Cardiac muscle cell (in vitro differentiated cells and primary cell): ENCODE measurements around the gene BACE1. TPM values are rescaled to one million over a fixed set of nuclear protein-coding genes. Genes with fewer than 3 reads are reported as not detected.

Experiments
- DNase-seq, 2 donors: peaks; one replicate each; pipeline versions ENCODE4 v3.0.0 to v3.0.0-alpha.2; 2010 to 2017; ENCODE audit warnings: low read depth in 1 of 2, low spot score in 1 of 2
- H3K27ac ChIP-seq: fragments of 200-600 bp; sonication (generic); 2 replicates; pipeline ENCODE4 v1.5.1; 2016
- H3K27me3 ChIP-seq: fragments of 200-600 bp; sonication (generic); 2 replicates; pipeline ENCODE4 v1.6.0; 2016; ENCODE audit warnings: control low read depth
- H3K36me3 ChIP-seq: fragments of 200-600 bp; sonication (generic); 2 replicates; pipeline ENCODE4 v1.5.1; 2016; ENCODE audit warnings: control low read depth
- H3K4me1 ChIP-seq: fragments of 200-600 bp; sonication (generic); 2 replicates; pipeline ENCODE4 v1.8.1; 2017; ENCODE audit warnings: low read depth, mild to moderate bottlenecking, mixed run types
- H3K4me3 ChIP-seq: fragments of 200-600 bp; sonication (generic); 2 replicates; pipeline ENCODE4 v1.5.1; 2016; ENCODE audit warnings: mild to moderate bottlenecking
- H3K9me3 ChIP-seq: fragments of 200-600 bp; sonication (generic); 2 replicates; pipeline ENCODE4 v1.5.1; 2017; ENCODE audit warnings: low read depth, mild to moderate bottlenecking, control low read depth
- CTCF ChIP-seq: IDR thresholded peaks from 2 replicates; pipeline ENCODE4 v1.5.1; 2012; ENCODE audit warnings: low read depth, mild to moderate bottlenecking, low read length
- polyA plus RNA-seq: library from polyadenylated mRNA; unstranded; fragments of >200 nt; fragmentation: Nextera tagmentation; extraction: Ambion mirVana; gene quantifications from 2 replicates; pipeline ENCODE4 v1.2.1, GENCODE V29; 2016
- total RNA-seq: library from RNA; depleted of rRNA; stranded (reverse); fragments of >200 nt; gene quantifications from 2 replicates; pipeline ENCODE4 v1.2.3, GENCODE V29; 2016

The BACE1 gene
- total and polyA plus RNA-seq, 2 experiments from 2014 or later: 9.8 to 25.3 TPM

GRCh38 chr11:117305145-117305544 is 10.9 kb downstream of the BACE1 start:
- no peak for DNase-seq
- H3K27ac ChIP-seq: no peak overlapping the region
- H3K27me3 ChIP-seq: no peaks in the 10 kb centered on the region
- H3K4me3 ChIP-seq: no peak overlapping the region
- no peaks in the 10 kb centered on the region for H3K9me3 ChIP-seq
- TF ChIP-seq CTCF: no peak
- no peaks in the 10 kb centered on the region for H3K36me3 ChIP-seq
- H3K4me1 ChIP-seq: peaks cover 27% of the 10 kb centered on the region

- no peaks in the 10 kb centered on the region for H3K36me3 ChIP-seq
- no peaks in the 10 kb centered on the region for H3K27me3 ChIP-seq
- no peak for TF ChIP-seq CTCF
- no peak overlapping the region for H3K27ac ChIP-seq
- H3K4me3 ChIP-seq: no peak overlapping the region
- no peaks in the 10 kb centered on the region for H3K9me3 ChIP-seq
- peaks cover 39% of the 10 kb centered on the region for H3K4me1 ChIP-seq
- DNase-seq: peak; percentile 24 to 36
Observed at GRCh38 chr11:117303646-117304315, 12.3 kb downstream of the BACE1 start.

- no peaks in the 10 kb centered on the region for H3K27me3 ChIP-seq
- H3K27ac ChIP-seq: no peak overlapping the region
- H3K36me3 ChIP-seq: no peaks in the 10 kb centered on the region
- no peak for DNase-seq
- H3K4me3 ChIP-seq: no peak overlapping the region
- H3K9me3 ChIP-seq: no peaks in the 10 kb centered on the region
- peaks cover 39% of the 10 kb centered on the region for H3K4me1 ChIP-seq
- no peak for TF ChIP-seq CTCF
Observed at GRCh38 chr11:117303101-117303500, 13.0 kb downstream of the BACE1 start.

- TF ChIP-seq CTCF: no peak
- Histone ChIP-seq H3K36me3 (no peaks in the 10 kb centered on the region), H3K4me1 (peaks cover 39% of the 10 kb centered on the region), H3K4me3 (no peak overlapping the region), H3K9me3 (no peaks in the 10 kb centered on the region), H3K27me3 (no peaks in the 10 kb centered on the region), H3K27ac (no peak overlapping the region)
- no peak for DNase-seq
Observed at GRCh38 chr11:117302228-117302627, 13.8 kb downstream of the BACE1 start.

GRCh38 chr11:117300773-117301172 is 15.3 kb downstream of the BACE1 start:
- peak in 1 of 2 donors; percentile 74 for DNase-seq
- Histone ChIP-seq H3K4me1 (peaks cover 44% of the 10 kb centered on the region), H3K27ac (no peak overlapping the region), H3K9me3 (no peaks in the 10 kb centered on the region), H3K4me3 (no peak overlapping the region), H3K27me3 (no peaks in the 10 kb centered on the region), H3K36me3 (no peaks in the 10 kb centered on the region)
- TF ChIP-seq CTCF: no peak
